GM19035 (cell line): ENCODE measurements around the gene ALG11.

ENCODE experiments used
- ATAC-seq: cut with Tn5 transposase; IDR thresholded peaks from one replicate; pipeline ENCODE4 v1.9.1; 2021; ENCODE audit not compliant: unreplicated experiment

Gene ALG11

DNA sequence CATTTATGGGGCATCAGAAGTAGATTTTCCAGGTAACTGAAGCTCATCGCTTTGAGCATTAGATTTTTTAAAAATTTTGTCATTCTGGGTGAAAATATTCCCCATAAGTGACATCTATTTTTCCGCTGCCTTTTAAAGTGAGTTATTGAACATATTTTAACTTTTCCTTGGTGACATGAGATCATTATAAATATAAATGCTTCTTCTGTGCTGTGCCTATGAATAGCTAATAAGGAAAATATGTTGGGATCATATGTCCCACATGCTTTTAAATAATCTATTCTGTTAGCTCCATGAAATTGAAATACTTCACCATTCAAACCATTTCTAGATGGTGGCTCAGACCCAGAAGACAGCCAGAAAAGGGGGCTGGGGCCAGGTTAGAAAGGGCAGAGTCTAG, 15.0 kb upstream of the ALG11 start:
- no peak for ATAC-seq

DNA sequence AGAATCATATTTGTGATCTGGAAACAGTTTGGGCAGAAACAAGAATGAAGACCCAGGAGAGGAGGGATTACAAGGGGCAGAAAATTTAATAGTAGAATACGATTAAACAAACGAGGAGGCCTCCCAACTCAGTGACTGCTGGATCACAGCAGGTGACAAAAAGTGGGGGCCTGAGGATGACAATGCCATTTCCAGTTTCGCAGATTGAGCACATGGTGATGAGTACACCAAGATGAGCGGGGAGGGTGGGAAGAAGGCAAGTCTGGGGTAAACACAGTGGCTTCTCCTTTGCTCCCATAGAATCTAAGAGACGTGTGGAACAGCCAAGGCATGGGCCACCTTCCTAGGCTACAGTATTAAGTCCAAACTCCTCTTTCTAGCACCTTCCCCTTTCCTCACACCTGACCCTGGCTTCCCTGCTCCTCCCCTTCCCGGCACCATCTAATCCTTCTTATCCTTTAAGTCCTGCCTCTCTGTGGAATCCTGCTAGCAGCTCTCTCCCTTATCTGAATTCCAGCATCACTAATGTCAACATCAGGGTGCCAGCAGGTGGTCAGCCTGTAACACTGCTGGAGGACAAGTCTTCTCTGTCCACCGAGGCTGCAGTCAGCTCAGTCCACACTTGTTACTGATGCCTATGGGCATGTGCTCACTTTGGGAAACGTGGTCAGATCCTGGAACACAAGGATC, 14.4 kb upstream of the ALG11 start:
- ATAC-seq = no peak

DNA sequence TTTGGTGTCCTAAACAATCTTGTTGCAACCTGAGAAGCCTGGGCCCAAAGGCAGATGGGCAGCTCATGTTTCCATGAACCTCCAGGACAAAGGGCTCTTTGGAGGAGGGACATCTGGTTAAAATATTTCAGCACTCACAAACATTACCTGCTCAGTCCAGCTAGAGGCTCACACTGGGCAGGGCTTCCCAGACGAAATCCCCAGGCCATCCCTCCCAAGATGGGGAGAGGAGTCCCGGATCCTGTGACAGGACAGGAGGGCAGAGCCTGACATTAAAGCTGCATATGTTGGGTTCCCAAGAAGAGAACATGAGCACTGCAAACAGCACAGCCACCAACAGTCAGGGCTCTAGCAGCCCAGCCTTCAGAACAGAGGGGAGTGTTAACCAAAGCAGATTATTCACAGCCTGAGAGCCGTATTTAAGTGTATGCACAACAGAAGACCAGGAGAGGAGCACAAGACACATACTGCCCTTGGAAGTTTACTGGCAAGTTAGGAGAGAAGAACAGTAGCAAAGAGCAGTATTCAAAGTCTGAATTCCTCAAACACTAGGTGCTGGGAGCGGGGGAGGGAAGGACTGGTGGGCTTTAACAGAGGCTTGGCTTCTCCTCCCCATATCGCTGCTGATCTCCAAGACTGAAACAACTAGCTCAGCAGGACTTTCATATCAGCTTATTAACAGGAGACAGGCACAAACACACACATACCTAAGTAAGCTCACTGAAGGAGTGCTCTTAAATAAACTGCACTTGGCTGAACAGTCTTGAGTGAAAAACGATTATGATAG, 13.3 kb upstream of the ALG11 start:
- no peak for ATAC-seq

DNA sequence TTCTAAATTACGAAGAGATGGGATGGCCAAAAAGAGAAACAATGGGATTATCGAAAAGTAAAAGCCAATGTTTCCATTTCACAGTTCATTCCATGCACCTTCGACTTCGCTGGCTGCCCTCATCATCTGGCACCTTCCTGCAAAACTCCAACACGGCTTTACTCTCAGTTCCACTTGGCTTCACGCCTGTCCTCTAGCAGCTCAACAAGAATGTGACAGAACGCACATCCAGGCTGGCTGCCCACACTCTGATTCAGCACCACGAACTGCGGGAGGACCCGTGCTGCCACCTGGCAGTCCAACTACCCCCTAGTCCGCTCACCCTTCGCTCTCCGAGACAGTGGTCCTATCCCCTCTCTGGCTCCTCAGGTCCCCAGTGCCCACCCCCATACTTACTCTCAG, 12.7 kb upstream of the ALG11 start:
- ATAC-seq = no peak

DNA sequence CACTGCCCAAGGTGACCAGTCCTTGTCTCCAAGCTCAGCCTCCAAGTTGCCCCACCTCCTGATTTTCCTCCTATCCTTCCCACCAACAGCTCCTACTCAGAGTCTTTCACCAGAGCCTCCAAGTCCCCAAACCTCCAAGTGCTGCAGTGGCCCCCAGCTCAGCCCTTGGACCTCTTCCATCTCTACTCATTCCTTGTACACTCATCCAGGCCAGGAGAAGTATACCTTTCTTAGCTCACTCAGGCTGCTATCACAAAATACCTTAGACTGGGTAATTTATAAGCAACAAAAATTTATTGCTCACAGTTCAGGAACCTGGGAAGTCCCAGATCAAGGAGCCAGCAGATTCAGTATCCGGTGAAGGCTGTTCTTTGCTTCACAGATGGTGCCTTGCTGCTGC, 12.3 kb upstream of the ALG11 start:
- ATAC-seq = no peak

DNA sequence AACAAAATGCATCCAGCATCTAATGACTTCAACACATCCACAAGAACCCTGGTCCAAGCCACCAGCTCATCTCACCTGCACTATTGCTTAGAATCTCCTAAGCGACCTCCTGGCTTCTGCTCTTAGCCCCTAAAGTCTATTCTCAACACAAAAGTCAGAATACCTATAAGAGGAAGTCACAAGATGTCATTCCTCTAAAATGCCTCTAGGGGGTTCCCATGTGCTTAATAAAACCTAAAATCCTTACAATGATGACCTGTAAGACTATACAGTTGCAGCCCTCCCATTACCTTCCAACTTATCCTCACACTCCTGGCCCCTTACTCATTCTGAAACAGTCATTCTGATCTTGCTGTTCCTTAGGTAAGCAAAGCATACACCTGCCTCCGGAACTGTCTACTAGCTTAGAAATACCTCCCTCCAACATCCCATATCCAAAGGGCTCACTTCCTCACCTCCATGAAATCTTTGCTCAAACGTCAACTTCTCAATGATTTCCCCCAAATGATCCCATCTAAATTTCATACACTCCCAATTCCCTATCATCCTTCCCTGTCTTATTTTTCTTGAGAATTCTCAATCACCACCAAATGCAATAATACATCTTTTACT, 11.0 kb upstream of the ALG11 start:
- ATAC-seq = peak; percentile 84

DNA sequence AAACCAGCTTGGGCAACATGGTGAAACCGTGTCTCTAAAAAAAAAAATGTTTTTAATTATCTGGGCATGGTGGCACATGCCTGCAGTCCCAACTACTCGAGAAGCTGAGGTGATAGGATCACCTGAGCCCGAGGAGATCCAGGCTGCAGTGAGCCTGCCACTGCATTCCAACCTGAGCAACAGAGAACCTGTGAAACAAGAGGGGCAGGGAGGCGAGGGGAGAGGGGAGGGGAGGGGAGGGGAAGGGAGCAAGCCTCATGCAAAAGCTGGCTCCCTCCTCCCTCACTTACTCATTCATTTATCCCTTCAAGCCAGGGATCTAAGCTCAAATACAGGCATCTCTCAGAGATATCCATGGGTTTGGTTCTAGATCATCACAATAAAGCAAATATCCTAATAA, 9.8 kb upstream of the ALG11 start:
- no peak for ATAC-seq

DNA sequence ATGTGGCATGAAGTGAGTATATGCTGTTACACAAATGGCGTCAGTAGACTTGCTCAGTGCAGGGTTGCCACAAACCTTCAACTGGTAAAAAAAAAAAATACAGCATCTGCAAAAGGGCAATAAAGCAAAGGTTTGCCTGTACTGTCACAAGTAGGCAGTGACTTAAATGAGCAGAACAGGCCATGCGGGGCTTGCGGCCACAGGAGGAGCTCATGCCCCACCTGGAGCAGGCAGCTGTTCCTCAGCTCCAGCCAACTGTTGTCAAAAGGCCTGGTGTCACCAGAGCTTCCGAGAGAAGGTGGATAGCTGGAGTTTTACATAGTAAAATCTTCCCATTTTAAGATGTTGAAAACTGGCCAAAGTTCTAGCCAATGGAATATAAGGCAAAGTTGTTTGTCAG, 8.7 kb upstream of the ALG11 start:
- ATAC-seq = no peak

DNA sequence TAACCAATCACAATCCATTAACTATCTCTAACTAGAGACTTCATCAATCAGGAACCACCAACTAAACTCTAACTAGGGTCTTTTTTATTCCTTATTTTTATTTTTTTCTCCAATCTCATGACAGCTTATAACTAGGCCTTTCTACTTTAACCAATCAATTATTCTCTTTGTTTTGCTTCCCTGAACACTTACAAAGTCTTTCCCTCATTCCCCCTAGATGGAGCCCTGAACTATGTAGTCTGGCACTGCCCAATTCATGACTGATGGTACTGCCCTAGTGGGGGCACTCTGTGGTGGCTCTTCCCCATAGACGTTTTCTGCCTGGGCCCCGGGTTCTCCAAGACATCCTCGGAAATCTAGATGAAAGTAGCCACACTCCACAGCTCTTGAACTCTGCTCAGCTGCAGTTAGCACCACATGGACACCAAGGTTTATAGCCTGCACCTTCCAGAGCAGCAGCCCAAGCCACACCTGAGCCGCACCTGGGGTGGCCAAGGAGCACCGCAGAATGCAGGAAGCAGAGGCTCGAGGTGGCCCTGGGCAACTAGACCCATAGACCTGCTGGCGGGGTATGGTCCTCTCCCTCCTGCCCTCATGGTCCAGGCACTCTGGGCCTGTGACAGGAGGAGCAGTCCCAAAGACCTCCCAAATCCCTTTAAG, 7.6 kb upstream of the ALG11 start:
- no peak for ATAC-seq

DNA sequence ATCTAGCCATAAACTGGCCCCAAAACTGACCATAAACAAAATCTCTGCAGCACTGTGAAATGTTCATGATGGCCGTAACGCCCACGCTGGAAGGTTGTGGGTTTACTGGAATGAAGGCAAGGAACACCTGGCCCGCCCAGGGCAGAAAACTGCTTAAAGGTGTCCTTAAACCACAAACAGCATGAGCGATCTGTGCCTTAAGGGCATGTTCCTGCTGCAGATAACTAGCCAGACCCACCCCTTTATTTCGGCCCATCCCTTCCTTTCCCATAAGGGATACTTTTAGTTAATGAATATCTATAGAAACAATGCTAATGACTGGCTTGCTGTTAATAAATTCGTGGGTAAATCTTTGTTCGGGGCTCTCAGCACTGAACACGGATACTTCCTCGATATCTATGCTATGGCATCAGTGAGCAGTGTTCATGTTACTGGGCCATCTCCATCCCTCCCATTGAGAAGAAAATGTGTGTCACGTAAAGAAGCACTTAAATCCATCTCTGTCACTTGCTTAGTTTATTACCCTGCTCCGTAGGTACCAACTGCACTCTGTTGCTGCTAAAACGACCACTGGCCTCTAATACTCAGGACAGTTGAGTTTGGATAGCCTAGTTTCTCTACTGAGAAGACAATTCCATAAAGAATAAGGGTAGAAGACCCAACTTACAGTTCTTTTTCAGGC, 6.2 kb upstream of the ALG11 start:
- ATAC-seq = no peak

DNA sequence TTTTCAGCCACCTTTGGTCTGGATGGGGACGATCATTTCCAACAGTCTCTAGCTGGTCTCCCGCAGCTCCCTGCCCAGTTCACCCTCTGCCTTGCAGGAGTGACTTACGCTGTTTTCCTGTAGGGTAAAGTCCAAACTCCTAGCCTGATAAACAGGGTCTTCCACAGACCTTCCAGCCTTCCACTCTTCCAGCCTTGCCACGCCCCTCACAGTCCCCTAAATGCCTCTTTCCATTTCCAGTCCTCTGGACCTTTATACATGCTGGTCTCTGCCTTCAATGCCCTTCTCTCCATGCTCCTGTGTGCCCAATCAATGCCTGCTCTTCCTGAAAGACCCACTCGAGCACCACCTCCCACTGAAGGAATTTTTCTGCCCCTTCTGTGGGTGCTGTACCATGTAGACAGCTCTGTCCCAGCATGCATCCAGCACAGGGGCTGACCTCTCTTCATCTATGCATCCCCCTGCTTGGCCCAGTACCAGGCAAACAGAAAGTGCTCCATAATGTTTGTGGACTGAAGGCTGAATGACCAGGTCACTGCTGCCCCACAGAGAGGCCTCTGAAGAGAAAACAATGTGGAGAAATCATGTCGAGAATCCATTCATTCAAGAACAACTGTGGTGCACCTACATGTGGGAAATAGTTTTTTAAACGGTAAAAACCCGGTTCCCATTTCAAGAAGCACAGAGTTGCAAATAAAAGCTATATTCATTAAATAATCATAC, 5.5 kb upstream of the ALG11 start:
- no peak for ATAC-seq

DNA sequence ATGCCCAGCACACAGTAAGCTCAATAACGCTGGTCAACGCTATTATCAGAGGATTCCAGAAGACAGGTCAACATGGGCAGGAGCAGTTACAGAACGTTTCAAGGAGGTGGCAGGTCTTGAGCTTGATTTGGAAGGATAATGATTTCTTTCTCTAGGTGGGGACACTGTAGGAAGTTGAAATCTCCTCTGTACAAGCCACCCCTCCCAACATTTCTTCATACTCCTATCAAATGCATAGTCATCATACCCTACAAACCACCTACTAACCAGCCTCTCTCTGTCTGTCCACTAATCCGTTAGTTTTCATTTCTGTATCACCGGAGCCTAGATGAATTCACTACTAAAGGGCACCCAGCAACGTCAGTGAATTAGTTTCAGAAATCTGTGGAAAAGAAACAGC, 2.3 kb upstream of the ALG11 start:
- ATAC-seq = no peak

DNA sequence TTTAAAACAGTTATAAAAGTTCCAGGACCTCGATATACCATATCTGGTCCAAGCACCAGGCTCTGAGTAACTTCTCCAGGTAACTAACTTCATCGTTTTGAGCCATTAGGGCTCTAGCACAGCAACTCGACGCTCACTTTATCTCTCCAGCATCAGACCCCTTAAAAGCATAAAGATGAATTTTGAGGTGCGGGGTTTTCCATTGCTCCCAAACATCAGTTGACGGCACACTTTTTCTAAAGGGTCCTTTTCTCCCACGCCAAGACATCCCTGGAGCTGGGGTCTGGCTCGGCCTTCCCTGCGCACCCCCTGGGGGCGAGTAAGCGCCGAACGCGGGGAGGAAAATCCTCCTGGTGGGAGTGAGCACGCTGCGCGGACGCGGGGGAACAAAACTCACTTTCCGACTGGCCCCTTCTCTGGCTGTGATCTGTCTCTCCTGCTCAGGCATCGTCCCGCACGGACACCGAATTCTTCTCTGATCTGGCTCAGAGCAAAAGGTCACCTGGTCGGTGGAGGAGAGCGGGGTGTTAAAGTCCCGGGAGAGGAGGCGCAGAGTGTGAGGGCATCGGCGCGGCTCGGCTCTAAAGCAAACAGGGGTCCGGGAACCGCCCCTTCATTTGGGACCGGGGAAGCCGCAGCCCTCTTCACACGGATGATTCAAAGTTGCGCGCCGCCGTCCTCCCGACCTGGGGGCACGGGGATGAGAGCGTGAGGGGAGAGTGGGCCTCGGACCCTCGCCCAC, 1.1 kb upstream of the ALG11 start, which contains the start of gene ATP7B:
Gene ATP7B (minus strand): TSS at position 561 of the 742 bp plus-strand sequence. CDS start 113 bp downstream, at position 448.
- peak; percentile 7 for ATAC-seq

DNA sequence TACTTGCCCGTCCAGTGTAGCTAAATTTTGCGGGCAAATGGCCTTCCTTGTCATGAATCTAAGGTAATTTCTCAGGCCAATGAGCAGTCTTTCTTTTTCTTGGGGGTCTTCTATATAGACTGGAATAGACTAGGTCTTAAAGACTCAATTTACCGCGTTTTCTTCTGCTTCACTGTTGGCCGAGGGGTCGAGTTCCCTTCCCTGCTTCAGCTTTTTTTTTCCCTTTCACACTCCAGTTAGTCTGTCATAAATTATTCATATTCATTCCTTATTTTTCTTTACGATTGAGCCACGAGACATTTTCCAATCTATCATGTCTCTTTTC, 276 bp downstream of the ALG11 start:
- ATAC-seq = peak; percentile 1

DNA sequence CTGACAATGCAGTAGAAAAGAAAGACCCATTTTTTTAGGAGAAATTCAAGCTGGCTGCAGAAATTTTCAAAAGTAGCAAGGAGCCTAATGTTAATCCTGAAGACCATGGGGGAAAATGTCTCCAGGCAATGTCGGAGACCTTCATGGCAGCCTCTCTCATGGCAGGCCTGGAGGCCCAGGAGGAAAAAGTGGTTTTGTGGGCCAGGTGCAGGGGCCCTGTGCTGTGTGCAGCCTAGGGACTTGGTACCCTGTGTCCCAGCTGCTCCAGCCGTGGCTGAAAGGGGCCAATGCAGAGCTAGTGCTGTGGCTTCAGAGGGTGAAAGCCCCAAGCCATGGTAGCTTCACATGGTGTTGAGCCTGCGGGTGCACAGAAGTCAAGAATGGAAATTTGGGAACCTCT, 4.1 kb downstream of the ALG11 start:
- no peak for ATAC-seq

DNA sequence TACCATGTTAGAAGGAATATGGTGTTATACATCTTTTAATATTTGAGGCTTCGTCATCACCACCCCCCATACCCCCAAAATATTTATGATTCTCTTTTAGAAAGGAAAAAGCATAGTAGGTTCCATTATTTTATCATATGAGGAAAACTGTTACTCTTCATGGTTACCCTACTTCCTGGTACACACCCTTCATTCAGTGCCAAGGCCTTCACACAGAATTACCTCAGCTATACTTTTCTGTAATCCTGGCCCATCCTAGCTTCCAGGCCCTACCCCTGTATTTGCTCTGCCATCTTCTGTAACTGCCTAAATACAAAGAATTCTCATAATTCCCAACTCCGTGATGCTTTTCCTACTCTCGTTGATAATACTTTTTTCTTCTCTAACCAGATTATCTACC, 8.0 kb downstream of the ALG11 start:
- ATAC-seq = no peak

DNA sequence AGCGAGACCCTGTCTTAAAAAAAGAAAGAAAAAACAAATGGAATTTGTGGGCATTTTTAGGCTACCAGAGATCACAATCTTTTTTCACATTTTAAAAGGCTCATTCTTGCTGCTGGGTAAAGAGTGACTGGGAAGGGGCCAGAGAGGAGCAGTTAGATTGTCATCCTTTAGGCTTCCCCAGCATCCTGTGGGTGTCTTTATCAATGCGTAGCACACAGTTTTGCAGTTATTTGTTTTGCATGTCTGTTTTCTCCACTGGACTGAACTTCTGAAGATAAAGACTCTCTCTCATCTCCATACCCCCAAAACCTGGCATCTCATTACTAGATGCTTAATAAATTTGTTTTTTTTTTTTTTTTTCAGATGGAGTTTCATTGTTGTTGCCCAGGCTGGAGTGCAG, 10.2 kb downstream of the ALG11 start:
- no peak for ATAC-seq

DNA sequence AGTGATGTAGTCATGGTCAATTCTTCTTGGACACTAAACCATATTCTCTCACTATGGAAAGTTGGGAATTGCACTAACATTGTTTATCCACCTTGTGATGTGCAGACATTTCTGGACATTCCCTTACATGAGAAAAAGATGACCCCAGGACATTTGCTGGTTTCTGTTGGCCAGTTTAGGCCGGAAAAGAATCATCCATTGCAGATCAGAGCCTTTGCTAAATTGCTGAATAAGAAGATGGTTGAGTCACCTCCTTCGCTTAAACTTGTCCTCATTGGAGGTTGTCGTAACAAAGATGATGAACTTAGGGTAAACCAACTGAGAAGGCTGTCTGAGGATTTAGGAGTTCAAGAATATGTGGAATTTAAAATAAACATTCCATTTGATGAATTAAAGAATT, 12.3 kb downstream of the ALG11 start, which contains the start of gene UTP14C:
Gene UTP14C (plus strand): TSS at position 211 of the 400 bp plus-strand sequence. CDS start 4,114 bp downstream, outside the sequence.
- no peak for ATAC-seq

DNA sequence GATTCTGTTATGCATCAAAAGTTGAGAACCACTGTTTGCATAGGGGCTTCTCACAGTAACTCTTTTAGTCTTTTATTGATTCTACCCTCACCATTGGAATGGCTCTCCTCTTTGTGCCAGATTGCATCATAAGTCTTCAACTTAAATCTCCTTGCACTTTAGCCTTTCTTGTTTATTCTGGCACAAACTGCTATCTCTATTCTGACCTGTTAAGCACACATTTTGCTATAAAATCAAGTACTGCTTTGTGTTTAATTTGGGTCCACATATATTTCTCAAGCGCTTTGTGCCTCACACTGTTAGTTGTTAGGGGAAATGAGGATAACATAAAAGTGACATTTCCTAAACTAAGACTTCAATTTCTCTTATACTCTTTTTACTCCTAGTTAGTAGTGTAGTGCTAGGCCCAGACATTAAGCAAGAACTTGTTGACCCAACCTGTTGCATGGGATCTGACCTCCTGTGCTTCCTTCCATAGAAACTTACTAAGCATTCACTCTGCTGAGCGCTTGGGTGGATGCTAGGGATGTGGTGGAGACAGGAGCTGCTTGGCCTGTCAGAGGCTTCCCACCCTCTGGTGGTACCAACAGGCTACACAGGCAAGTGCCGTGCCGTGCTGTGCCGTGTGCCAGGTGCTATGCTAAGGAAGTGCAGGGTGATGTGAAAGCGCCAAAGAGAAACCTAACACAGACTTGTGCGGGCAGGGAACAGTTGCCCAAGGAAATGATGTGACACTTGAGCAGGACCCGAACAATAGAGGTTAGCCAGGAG, 13.5 kb downstream of the ALG11 start:
- ATAC-seq = no peak
